Thyroid gland (tissue), 4 donors: ENCODE measurements around the gene RAD18. TPM values are rescaled to one million over a fixed set of nuclear protein-coding genes. Genes with fewer than 3 reads are reported as not detected.

Source experiments
- DNase-seq, 2 donors: peaks; one replicate each; pipeline ENCODE4 v3.0.0-alpha.2; 2019
- H3K27ac ChIP-seq, 3 donors: fragments of 200-600 bp; sonication (generic); 1 replicate in 2 of 3; 2 replicates in 1 of 3; pipeline ENCODE4 v1.5.1; 2016 to 2019; ENCODE audit warnings: mild to moderate bottlenecking in 1 of 3, moderate library complexity in 1 of 3
- H3K27me3 ChIP-seq: fragments of 200-600 bp; sonication (generic); one replicate; pipeline ENCODE4 v1.5.1; 2019
- H3K36me3 ChIP-seq, 2 donors: fragments of 200-600 bp; sonication (generic); one replicate each; pipeline ENCODE4 v1.5.1; 2016 to 2019
- H3K4me1 ChIP-seq, 2 donors: fragments of 200-600 bp; sonication (generic); one replicate each; pipeline ENCODE4 v1.5.1; 2017 to 2019
- H3K4me3 ChIP-seq, 3 donors: fragments of 200-600 bp; sonication (generic); replicated peaks in 1 of 3; 1 replicate in 2 of 3; 2 replicates in 1 of 3; pipeline ENCODE4 v1.5.1; 2016; ENCODE audit warnings: mild to moderate bottlenecking in 1 of 3
- H3K9me3 ChIP-seq: fragments of 200-600 bp; sonication (generic); one replicate; pipeline ENCODE4 v1.5.1; 2017
- POLR2A ChIP-seq, 2 donors: fragments of 450-650 bp; IDR thresholded peaks; one replicate each; pipeline ENCODE4 v1.6.1; 2017; ENCODE audit warnings: antibody characterized with exemption in 2 of 2, mild to moderate bottlenecking in 2 of 2, moderate library complexity in 1 of 2
- WGBS, 2 donors: methylation state at CpG; one replicate each; pipeline ENCODE4 v1.1.5; 2017; 5-methylcytosine and 5-hydroxymethylcytosine counted together
- intact Hi-C: fragments of 100-400 bp; cut with DNase I; formaldehyde crosslinking; loops from one replicate; pipeline ENCODE4 v1.15.1; 2023
- total RNA-seq, 4 donors: library from RNA; depleted of rRNA; stranded (reverse); fragments of >200 nt; gene quantifications; one replicate each; pipeline ENCODE4 v1.2.3, GENCODE V29; 2016
- TF ChIP-seq, protein P1 (sequence below), 6 experiments: fragments of 200-600 bp in 3 of 6; fragments of 450-650 bp in 3 of 6; sonication (generic) in 3 of 6; IDR thresholded peaks; one replicate each; pipeline ENCODE4 v1.5.1; 2016 to 2019; ENCODE audit warnings: antibody characterized with exemption in 6 of 6, mild to moderate bottlenecking in 2 of 6, inconsistent platforms in 1 of 6, moderate library complexity in 1 of 6

RAD18 gene
- total RNA-seq, 4 donors from 2014 or later, result 9.6 to 18.4 (median 10.5) TPM

DNA sequence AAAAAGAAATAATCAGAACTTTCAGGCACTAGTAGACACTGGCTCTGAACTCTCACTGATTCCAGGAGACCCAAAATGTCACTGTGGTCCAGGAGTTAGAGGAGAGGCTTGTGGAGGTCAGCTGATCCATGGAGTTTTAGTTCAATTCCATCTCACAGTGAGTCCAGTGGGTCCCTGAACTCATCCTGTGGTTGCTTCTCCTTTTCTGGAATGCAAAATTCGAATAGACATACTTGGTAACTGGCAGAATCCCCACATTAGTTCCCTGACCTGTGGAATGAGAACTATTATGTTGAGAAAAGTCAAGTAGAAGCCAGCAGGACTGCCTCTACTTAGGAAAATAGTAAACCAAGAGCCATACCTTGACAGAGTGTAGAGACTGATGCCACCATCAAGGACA, 106.6 kb downstream of the RAD18 start:
- H3K4me1 ChIP-seq, result no peaks in the 10 kb centered on the region
- intact Hi-C loops, result no loop called here
- H3K27me3 ChIP-seq, result no peaks in the 10 kb centered on the region
- TF ChIP-seq, protein P1, sequence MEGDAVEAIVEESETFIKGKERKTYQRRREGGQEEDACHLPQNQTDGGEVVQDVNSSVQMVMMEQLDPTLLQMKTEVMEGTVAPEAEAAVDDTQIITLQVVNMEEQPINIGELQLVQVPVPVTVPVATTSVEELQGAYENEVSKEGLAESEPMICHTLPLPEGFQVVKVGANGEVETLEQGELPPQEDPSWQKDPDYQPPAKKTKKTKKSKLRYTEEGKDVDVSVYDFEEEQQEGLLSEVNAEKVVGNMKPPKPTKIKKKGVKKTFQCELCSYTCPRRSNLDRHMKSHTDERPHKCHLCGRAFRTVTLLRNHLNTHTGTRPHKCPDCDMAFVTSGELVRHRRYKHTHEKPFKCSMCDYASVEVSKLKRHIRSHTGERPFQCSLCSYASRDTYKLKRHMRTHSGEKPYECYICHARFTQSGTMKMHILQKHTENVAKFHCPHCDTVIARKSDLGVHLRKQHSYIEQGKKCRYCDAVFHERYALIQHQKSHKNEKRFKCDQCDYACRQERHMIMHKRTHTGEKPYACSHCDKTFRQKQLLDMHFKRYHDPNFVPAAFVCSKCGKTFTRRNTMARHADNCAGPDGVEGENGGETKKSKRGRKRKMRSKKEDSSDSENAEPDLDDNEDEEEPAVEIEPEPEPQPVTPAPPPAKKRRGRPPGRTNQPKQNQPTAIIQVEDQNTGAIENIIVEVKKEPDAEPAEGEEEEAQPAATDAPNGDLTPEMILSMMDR (IDR thresholded peaks at IDR 0.05), result no peak
- no peak for TF ChIP-seq POLR2A (IDR thresholded peaks at IDR 0.05)
- no peak overlapping the region for H3K4me3 ChIP-seq
- 81 to 83% methylated on average over 1 of the region's 1 CpG for WGBS, 2 donors
- H3K36me3 ChIP-seq, result no peaks in the 10 kb centered on the region
- no peaks in the 10 kb centered on the region for H3K9me3 ChIP-seq
- no peak overlapping the region for H3K27ac ChIP-seq
- DNase-seq, result no peak

DNA sequence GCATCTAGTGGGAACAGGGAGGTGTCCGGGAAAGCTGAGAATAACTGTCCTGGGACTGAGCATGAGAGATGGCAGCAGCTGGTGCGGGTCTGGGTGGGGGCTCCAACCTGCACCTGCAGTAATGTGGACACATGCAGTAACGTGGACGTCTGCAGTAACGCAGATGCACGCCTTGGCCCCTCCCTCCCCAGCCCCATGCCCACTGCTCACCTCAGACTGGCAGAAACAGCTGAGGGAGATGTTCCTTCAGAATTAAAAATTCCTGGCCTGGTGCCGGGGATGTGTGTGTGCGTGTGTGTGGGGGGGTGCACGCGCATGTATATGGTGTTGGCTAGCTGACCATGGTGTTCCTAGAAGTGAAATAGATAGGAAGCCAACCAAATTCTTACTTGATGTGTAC, 107.2 kb downstream of the RAD18 start:
- H3K4me1 ChIP-seq, result no peaks in the 10 kb centered on the region
- intact Hi-C loops, result no loop called here
- 94 to 95% methylated on average over 10 of the region's 10 CpGs for WGBS, 2 donors
- DNase-seq, result no peak
- TF ChIP-seq POLR2A (IDR thresholded peaks at IDR 0.05), result no peak
- TF ChIP-seq, protein P1 (IDR thresholded peaks at IDR 0.05), result no peak
- H3K27me3 ChIP-seq, result no peaks in the 10 kb centered on the region
- H3K27ac ChIP-seq, result no peak overlapping the region
- no peaks in the 10 kb centered on the region for H3K36me3 ChIP-seq
- no peaks in the 10 kb centered on the region for H3K9me3 ChIP-seq
- H3K4me3 ChIP-seq, result no peak overlapping the region

DNA sequence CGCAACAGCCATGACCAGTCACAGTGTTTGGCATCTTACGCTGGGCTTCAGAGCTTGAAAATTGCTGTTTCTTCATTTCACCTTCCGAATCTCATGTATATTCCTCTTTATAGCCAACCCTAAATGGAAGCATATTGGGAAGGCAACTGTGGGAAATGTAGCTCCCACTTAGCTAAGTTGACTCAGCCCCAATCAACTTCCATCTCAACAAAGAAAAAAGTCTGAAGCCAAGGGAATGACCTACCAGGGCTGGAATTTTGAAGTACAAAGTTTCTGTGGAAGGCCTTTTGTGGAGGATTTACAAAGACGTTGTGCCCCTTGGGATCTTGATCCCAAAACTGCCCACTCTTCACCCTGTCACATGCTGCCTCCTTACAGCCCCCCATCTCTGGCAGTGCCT, 108.6 kb downstream of the RAD18 start:
- H3K4me3 ChIP-seq, result no peak overlapping the region
- DNase-seq, result no peak
- no peaks in the 10 kb centered on the region for H3K9me3 ChIP-seq
- H3K27ac ChIP-seq, result no peak overlapping the region
- intact Hi-C loops, result no loop called here
- no peaks in the 10 kb centered on the region for H3K27me3 ChIP-seq
- no peak for TF ChIP-seq POLR2A (IDR thresholded peaks at IDR 0.05)
- TF ChIP-seq, protein P1 (IDR thresholded peaks at IDR 0.05), result no peak
- 95 to 99% methylated on average over 4 of the region's 4 CpGs for WGBS, 2 donors
- no peaks in the 10 kb centered on the region for H3K36me3 ChIP-seq
- H3K4me1 ChIP-seq, result no peaks in the 10 kb centered on the region

DNA sequence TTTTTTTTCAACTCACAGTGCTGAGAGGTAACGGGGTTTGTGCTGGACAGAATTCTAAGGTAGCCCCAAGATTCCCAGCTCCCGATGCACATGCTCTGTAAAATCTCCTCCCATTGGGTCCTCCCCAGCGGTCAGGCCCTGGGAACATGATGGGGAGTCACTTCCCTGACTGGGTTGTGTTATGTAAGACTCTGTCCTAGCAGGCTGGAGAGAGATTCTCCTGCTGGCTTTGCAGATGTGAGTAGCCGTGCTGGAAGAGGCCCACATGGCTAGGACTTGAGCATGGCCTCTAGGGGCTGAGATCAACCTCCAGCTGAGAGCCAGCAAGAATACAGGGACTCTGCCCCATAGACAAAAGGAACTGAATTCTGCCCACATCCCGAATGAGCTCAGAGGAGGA, 110.2 kb downstream of the RAD18 start:
- 90 to 92% methylated on average over 5 of the region's 5 CpGs for WGBS, 2 donors
- H3K4me3 ChIP-seq, result no peak overlapping the region
- no peak for TF ChIP-seq POLR2A (IDR thresholded peaks at IDR 0.05)
- TF ChIP-seq, protein P1 (IDR thresholded peaks at IDR 0.05), result no peak
- no peaks in the 10 kb centered on the region for H3K36me3 ChIP-seq
- no peaks in the 10 kb centered on the region for H3K27me3 ChIP-seq
- no peaks in the 10 kb centered on the region for H3K4me1 ChIP-seq
- no peak for DNase-seq
- H3K27ac ChIP-seq, result no peak overlapping the region
- H3K9me3 ChIP-seq, result no peaks in the 10 kb centered on the region
- intact Hi-C loops, result no loop called here

DNA sequence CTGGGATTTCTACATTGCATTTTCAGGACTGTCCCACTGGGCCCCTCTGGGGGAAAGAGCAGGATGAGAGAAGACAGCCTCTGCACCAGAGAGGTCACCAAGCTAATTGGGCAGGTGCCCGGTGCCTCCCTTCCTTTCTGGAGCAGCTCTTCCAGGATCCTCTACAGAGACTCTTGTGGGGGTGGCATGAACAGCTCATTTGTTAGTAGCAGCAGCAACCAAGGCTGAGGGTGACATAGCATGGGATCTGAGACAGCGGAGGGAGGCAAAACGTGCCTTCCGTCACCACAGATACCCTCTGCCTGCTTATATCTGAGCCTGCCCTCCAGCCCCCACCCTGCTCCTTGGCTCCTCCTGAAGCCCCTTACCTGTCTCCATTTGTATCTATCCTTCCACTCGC, 110.8 kb downstream of the RAD18 start:
- Histone ChIP-seq H3K4me1 (no peaks in the 10 kb centered on the region), H3K27ac (no peak overlapping the region), H3K4me3 (no peak overlapping the region), H3K36me3 (no peaks in the 10 kb centered on the region), H3K27me3 (no peaks in the 10 kb centered on the region), H3K9me3 (no peaks in the 10 kb centered on the region)
- 89 to 92% methylated on average over 5 of the region's 5 CpGs for WGBS, 2 donors
- DNase-seq, result no peak
- intact Hi-C loops, result no loop called here
- TF ChIP-seq, protein P1 (IDR thresholded peaks at IDR 0.05), result no peak
- TF ChIP-seq POLR2A (IDR thresholded peaks at IDR 0.05), result no peak
